M059J (cell line): ENCODE measurements around the gene LRRC45. TPM values are rescaled to one million over a fixed set of nuclear protein-coding genes. Genes with fewer than 3 reads are reported as not detected.

Experiments used
- DNase-seq: peaks from one replicate; pipeline ENCODE4 v3.0.0-alpha.2; 2012; ENCODE audit warnings: low read depth
- total RNA-seq: library from RNA; depleted of rRNA; stranded (reverse); fragments of >200 nt; shearing (Covaris generic); gene quantifications from 2 replicates; pipeline ENCODE4 v1.2.3, GENCODE V29; 2014

Gene LRRC45
- total RNA-seq, 1 experiment from 2014 or later, result 20.8 TPM

GRCh38 chr17:82018989-82019689 lies 4.0 kb upstream of the LRRC45 start:
- no peak for DNase-seq

DNA sequence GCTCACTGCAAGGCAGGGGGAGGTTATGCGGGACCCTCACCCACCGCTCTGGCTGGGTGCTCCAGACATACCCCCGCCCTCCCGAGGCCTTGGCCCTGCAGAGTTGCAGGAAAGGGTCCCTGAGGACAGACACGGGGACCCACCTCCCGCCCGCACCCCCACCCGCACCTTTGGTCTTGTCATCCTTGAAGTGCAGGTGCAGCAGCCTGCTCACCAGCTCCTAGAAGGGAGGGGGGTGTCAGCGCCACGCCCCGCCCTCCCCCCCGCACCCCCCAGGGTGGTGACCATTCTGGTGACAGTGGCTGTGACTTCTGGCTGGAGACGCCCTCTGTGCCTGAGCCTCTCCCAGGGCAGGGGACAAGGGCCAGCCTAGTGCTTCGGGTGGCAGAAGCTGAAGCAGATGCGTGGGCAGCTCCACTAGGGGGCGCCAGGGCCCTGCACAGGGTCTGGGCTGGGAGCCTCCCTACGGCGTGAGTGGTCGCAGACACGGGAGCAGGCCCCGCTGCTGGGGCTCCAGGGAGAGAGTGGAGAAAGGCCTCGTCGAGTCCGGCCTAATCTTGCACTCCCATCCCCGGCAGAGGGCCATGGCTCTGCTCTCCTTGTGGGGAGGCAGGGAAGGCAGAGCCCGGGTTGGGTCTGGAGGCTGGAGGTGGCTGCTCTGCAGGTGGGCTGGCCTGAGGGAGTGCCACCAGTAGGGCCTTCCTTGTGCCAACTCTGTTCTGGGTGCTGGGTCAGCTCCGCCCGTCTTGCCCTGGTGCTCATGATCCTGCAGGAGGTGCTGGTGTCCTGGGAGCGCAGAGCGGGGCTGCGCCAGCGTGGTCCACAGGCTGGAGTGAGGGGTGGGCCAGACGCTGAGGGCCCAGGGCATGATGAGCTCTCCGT lies 3.2 kb upstream of the LRRC45 start:
- DNase-seq, result peak; percentile 23

DNA sequence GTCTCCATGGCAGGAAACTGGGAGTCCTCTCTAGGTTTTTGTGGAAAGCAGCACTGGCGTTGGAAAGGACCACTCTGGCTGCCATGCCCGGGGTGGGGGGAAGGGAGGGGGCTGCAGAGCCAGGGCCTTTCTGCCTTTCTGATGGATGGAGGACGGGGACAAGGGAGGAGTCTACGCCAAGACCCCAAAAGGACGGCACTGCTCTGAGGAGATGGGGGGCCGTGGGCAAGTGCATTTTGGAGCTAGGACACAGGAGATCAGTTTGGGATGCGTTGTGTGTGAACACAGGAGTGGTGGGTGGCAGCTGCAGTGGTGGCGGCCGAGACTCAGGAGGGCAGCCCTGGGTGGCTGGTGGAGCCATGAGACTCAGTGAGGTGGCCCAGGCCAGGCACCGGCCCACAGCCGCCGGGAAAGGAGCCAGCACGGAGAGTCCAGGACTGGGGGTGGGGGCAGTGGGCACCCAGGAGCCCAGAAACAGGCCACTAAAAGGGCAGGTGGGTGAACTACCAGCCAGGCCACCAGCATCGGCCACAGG lies 2.5 kb upstream of the LRRC45 start:
- no peak for DNase-seq

GRCh38 chr17:82021107-82021899 lies 1.8 kb upstream of the LRRC45 start:
- peak; percentile 82 for DNase-seq

DNA sequence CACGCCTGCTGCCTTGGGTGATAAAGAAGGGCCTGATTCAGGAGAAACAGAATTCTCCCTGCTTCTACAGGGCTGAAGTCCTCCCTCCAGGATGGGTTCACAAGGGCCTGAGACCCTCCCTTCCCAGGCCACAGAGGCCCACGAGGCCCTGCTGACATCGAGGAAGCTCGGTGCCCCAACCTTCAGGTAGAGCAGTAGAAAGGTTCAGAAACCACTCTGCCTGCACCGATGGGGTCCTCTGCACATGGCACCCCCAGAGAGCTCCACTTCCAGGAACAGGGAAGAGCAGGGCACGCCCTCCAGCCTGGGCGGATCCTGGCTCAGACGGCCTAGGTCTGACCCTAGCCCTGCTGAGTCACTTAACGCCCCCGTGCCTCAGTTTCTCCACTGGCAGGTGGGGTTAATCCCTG lies 1.2 kb upstream of the LRRC45 start:
- no peak for DNase-seq

DNA sequence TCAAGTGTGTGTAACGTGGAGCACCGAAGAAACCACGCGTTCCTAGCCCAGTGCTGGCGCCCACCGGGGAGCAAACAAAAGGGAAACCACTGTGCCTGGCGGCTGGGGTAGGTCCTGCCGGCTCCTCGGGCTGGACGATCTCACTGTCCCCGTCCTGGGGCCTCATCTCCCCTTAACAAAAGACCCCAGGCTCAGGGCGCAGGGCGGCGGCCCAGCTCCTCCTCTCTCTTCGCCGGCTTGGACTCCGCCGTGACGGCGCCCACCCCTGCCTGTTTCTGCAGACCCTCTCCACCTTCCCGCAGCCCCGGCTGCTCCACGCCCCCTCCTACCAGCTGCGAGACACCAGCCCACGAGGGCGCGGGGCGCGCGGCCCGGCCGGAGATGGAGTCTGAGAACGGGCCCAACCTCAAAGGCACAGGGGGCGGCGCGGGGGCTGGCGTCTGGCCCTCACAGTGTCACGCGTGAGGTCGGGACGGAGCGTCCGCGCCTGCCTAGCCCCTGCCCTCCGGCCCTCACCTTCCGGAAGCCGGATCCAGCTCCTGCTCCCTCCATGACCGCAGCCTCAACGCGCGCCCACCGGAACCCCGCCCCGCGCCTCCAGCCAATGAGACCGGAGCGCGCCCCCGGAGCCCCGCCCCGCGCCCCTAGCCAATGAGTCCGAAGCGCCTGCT lies 660 bp upstream of the LRRC45 start, which contains the start of gene CENPX:
Gene CENPX, minus strand, starts transcription at position 569 of the 671 bp plus-strand sequence. Its CDS starts 17 bp downstream, at position 552.
- peak; percentile 23 for DNase-seq

DNA sequence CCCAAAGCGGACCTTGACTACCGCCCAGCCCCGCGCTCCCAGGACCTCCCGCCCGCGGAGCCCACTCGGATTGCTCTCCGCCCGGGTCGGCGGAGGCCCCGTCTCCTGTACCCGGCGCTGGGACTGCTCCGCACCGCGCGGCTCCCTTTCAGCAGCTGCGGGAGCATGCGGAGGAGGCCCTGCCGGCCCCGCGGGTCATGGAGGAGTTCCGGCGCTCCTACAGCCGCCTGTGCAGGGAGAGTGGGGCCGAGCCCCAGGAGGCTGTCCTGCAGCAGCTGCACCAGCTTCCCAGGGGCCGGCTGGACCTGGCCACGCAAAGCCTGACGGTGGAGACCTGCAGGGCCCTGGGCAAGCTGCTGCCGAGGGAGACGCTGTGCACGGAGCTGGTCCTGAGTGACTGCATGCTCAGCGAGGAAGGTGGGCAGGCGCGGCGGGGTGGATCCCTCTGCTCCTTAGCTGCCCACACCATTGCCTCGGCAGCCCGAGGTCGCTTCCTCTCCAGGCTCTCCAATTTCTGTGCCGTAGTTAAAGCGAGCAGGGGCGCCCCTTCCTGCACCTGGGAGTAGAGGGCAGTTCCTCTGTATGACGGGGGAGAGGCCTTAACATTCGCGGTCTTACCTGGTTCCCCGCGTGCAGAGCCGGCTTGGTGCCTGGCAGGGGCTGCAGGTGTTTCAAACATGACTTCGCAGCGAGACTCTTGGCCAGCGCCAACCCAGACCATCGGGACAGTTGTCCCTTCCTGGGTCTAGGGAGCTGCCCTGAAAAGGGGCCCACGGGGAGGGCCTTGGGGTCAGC lies 539 bp downstream of the LRRC45 start:
- peak; percentile 25 for DNase-seq

DNA sequence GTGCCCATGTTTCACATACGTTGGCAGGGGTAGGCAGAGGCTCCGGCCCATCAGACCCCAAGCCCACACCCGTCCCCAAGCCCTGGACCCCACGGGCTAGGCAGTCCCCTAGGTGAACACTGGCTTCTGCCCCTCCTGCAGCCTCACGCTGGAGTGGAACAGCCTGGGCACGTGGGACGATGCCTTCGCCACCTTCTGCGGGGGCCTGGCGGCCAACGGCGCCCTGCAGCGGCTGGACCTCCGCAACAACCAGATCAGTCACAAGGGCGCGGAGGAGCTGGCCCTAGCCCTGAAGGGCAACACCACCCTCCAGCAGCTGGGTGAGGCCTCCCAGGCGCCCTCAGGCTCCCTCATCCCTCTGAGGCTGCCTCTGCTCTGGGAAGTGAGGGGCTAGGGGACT lies 1.8 kb downstream of the LRRC45 start:
- DNase-seq, result no peak

DNA sequence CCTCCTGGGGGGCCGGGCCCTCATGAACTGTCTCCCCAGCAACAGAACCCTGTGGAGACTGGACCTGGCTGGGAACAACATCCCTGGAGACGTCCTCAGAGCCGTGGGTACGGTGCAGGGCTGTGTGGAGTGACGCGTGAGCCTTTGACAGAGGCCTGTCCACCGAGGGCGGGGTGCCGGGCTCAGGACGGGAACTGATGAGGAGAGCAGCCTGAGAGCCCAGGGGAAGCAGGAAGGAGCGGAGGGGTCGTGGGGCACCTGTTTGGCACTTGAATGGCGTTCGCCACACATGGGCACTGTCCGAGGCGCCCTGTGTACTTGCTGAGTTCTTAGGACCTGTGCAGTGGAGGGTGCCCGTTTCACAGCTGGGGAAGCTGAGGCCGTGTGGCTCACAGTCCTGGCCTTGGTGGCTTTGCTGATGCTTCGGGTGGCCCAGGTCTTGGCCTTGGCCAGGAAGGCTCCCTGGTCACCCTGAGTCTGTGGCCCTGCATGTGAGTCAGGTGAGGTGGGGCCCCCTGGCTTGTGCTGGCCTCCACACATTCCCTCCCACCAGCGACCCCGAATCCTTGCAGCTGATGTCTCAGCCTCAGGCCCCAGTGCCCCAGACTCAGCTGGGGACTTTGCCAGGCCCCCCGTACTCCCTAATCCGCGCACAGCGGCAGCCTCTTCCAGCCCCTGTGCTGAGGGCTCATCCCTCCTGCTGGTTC lies 2.4 kb downstream of the LRRC45 start:
- no peak for DNase-seq

DNA sequence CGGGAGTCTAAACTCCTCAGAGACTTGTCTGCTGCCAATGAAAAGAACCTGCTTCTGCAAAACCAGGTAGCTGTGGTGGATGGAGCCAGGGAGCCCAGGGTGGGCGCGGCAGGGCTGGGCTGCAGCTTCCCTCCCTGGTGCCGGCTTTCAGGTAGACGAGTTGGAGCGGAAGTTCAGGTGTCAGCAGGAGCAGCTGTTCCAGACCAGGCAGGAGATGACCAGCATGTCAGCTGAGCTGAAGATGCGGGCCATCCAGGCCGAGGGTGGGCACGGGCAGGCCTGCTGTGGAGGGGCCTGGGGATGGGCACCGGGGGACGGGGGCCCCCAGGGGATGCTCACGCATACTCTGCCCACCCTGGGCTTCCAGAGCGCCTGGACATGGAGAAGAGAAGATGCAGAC lies 5.1 kb downstream of the LRRC45 start:
- DNase-seq, result no peak

DNA sequence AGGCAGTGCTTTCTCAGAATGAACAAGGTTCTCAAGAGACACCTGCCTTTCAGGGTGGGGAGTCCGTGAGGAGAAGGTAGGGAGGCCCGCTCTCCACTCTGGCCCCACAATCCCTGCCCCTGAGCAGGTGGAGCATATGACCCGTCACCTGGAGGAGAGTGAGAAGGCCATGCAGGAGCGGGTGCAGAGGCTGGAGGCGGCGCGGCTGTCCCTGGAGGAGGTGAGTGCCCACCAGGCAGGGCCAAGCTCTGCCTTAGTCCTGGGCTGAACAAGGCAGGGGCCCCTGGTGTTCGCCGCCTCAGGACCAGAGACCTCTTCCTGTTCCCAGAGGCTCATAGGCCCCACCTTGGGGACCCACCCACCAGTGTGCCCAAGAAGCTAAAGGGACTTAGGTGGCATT lies 5.9 kb downstream of the LRRC45 start:
- no peak for DNase-seq

- DNase-seq, result peak; percentile 20
These were observed 6.3 kb downstream of the LRRC45 start for GRCh38 chr17:82029391-82029790.

DNA sequence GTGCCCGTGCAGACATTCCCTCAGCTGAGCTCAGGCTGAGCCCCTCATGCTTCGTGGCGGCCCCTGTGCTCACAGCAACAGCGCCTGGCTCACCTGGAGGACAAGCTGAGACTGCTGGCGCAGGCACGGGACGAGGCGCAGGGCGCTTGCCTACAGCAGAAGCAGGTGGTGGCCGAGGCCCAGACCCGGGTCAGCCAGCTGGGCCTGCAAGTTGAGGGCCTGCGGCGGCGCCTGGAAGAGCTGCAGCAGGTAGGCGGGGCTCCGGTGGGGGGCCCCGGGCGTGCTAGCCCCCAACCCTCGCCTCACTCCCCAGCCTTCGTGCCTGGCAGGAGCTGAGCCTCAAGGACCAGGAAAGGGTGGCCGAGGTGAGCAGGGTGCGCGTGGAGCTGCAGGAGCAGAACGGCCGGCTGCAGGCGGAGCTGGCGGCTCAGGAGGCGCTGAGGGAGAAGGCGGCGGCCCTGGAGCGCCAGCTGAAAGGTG lies 6.9 kb downstream of the LRRC45 start:
- DNase-seq, result no peak

GRCh38 chr17:82030470-82031302 lies 7.6 kb downstream of the LRRC45 start:
- peak; percentile 23 for DNase-seq

GRCh38 chr17:82031303-82031884 lies 8.3 kb downstream of the LRRC45 start, which contains the start of gene RAC3:
Gene RAC3 (plus strand): TSS chr17:82031678. CDS start chr17:82031762, 84 bp downstream.
- peak; percentile 22 for DNase-seq

GRCh38 chr17:82031885-82032627 lies 9.0 kb downstream of the LRRC45 start:
- DNase-seq, result no peak

GRCh38 chr17:82033359-82034085 lies 10.4 kb downstream of the LRRC45 start:
- DNase-seq, result no peak
